Endothelial cell of umbilical vein (primary cell): ENCODE data around the gene PASK. TPM values are rescaled to one million over a fixed set of nuclear protein-coding genes. Genes with fewer than 3 reads are reported as not detected.

Source experiments
- BruUV-seq: library from RNA; stranded (reverse); fragments of 400-500 nt; replicated peaks from 2 replicates; lab custom pipeline; 2021; lab: Mats Ljungman, UMichigan
- CTCF ChIA-PET: fragments of 300-600, 350-600 bp; sonication (Branson Sonifier 250); formaldehyde crosslinking; loops from one replicate; lab custom pipeline; 2021; ENCODE audit warnings: antibody characterized with exemption, inconsistent platforms; lab: Charles Lee
- POLR2A ChIA-PET: fragments of 300-600, 350-600 bp; sonication (Branson Sonifier 250); formaldehyde crosslinking; loops from one replicate; lab custom pipeline; 2021; ENCODE audit warnings: antibody characterized with exemption, inconsistent platforms; lab: Charles Lee
- DNase-seq: peaks from one replicate; pipeline ENCODE4 v3.0.0-alpha.2; 2011; ENCODE audit warnings: low read depth, low spot score
- FAIRE-seq: peaks from 2 replicates; lab custom pipeline; 2011; peaks lifted over from hg19 to GRCh38; lab: Jason Lieb, UNC
- H2AFZ ChIP-seq: 2 replicates; pipeline ENCODE4 v1.6.0; 2012; ENCODE audit warnings: low read depth, low read length, control low read depth, inconsistent platforms
- H3K27ac ChIP-seq: 2 replicates; pipeline ENCODE4 v1.5.1; 2011; ENCODE audit warnings: low read depth, mild to moderate bottlenecking, control low read depth, low read length, moderate library complexity; ENCODE audit not compliant: insufficient read depth
- H3K27me3 ChIP-seq, 2 experiments: 2 replicates each; pipeline versions ENCODE4 v1.6.0 to v1.6.1; 2011; ENCODE audit warnings: low read length in 2 of 2, mixed read lengths in 1 of 2; ENCODE audit not compliant: control insufficient read depth in 2 of 2, insufficient read depth in 2 of 2
- H3K36me3 ChIP-seq, 2 experiments: 2 replicates in 1 of 2; 3 replicates in 1 of 2; pipeline ENCODE4 v1.5.1; 2011; ENCODE audit warnings: low read length in 2 of 2, mild to moderate bottlenecking in 1 of 2, moderate library complexity in 1 of 2; ENCODE audit not compliant: control insufficient read depth in 2 of 2, insufficient read depth in 2 of 2; ENCODE audit errors: extremely low read depth in 1 of 2
- H3K4me1 ChIP-seq: 3 replicates; pipeline ENCODE4 v1.5.1; 2011; ENCODE audit warnings: mild to moderate bottlenecking, low read length; ENCODE audit not compliant: control insufficient read depth, insufficient read depth; ENCODE audit errors: extremely low read depth
- H3K4me2 ChIP-seq: 2 replicates; pipeline ENCODE4 v1.6.1; 2011; ENCODE audit warnings: low read length, control low read depth, mixed read lengths; ENCODE audit not compliant: insufficient read depth
- H3K4me3 ChIP-seq, 3 experiments: fragments of 200-600 bp in 1 of 3; sonication (generic), shearing (Covaris generic) in 1 of 3; replicated peaks in 1 of 3; 2 replicates each; pipeline ENCODE4 v1.5.1; 2011 to 2016; ENCODE audit warnings: control low read depth in 3 of 3, low read length in 3 of 3, mild to moderate bottlenecking in 2 of 3, inconsistent platforms in 1 of 3, low read depth in 1 of 3, moderate library complexity in 1 of 3; ENCODE audit not compliant: insufficient read depth in 1 of 3
- H3K79me2 ChIP-seq: 2 replicates; pipeline ENCODE4 v1.6.0; 2012; ENCODE audit warnings: low read length, inconsistent platforms; ENCODE audit not compliant: control insufficient read depth, insufficient read depth
- H3K9ac ChIP-seq: replicated peaks from 2 replicates; pipeline ENCODE3; 2011; ENCODE audit warnings: low read length, control low read depth; ENCODE audit not compliant: insufficient read depth; ENCODE audit errors: extremely low read depth
- H3K9me1 ChIP-seq: replicated peaks from 3 replicates; pipeline ENCODE4 v1.6.0; 2011; ENCODE audit warnings: mild to moderate bottlenecking, low read length; ENCODE audit not compliant: control insufficient read depth, insufficient read depth; ENCODE audit errors: extremely low read depth
- H3K9me3 ChIP-seq: replicated peaks from 2 replicates; pipeline ENCODE4 v1.5.1; 2012; ENCODE audit warnings: low read length, inconsistent platforms; ENCODE audit not compliant: control insufficient read depth, insufficient read depth
- H4K20me1 ChIP-seq: replicated peaks from 2 replicates; pipeline ENCODE3; 2011; ENCODE audit warnings: mild to moderate bottlenecking, low read length; ENCODE audit not compliant: control insufficient read depth, insufficient read depth; ENCODE audit errors: extremely low read depth
- CTCF ChIP-seq, 2 donors: IDR thresholded peaks; 1 replicate in 1 of 2; 2 replicates in 1 of 2; pipeline ENCODE4 v1.5.1; 2011; ENCODE audit warnings: low read length in 2 of 2, mild to moderate bottlenecking in 2 of 2, moderate library complexity in 2 of 2, control low read depth in 1 of 2, inconsistent platforms in 1 of 2, low read depth in 1 of 2; ENCODE audit not compliant: insufficient read depth in 1 of 2; ENCODE audit errors: extremely low read depth in 1 of 2
- EZH2 ChIP-seq: IDR thresholded peaks from 2 replicates; pipeline ENCODE4 v1.6.1; 2012; ENCODE audit warnings: borderline replicate concordance, low read depth, mild to moderate bottlenecking, moderate library complexity, low read length, inconsistent platforms; ENCODE audit not compliant: severe bottlenecking
- FOS ChIP-seq: IDR thresholded peaks from 2 replicates; pipeline ENCODE4 v1.6.1; 2011; ENCODE audit warnings: mild to moderate bottlenecking, low read length, moderate library complexity, borderline replicate concordance; ENCODE audit not compliant: insufficient read depth
- GATA2 ChIP-seq: IDR thresholded peaks from 2 replicates; pipeline ENCODE4 v1.7.0; 2011; ENCODE audit warnings: low read depth, mild to moderate bottlenecking, moderate library complexity, mixed read lengths, low read length; ENCODE audit not compliant: insufficient read length, insufficient read depth
- JUN ChIP-seq: IDR thresholded peaks from 2 replicates; pipeline ENCODE4 v1.6.1; 2011; ENCODE audit warnings: borderline replicate concordance, low read depth; ENCODE audit not compliant: insufficient read length, insufficient read depth
- MYC ChIP-seq: IDR thresholded peaks from one replicate; pipeline ENCODE4 v1.6.1; 2011; ENCODE audit warnings: mild to moderate bottlenecking, low read depth, low read length
- POLR2A ChIP-seq: IDR thresholded peaks from 2 replicates; pipeline ENCODE4 v1.6.1; 2012; ENCODE audit warnings: low read depth, mild to moderate bottlenecking, control low read depth, low read length
- dilution Hi-C: fragments of 300-500 bp; cut with MboI; formaldehyde crosslinking; loops from one replicate; pipeline ENCODE4 v1.15.0; 2019; ENCODE audit warnings: low sequenced_read_pairs; ENCODE audit not compliant: extremely low pct_ligation_motif_present
- intact Hi-C: fragments of 100-400 bp; cut with micrococcal nuclease; formaldehyde crosslinking; loops from one replicate; pipeline ENCODE4 v1.10.0; 2022
- polyA plus RNA-seq, 4 experiments: library from polyadenylated mRNA; depleted of rRNA in 3 of 4; stranded (reverse) in 3 of 4; unstranded in 1 of 4; fragments of >200 nt; gene quantifications; 2 replicates each; pipeline versions ENCODE4 v1.2.1 to v1.2.3, GENCODE V29; 2011 to 2012; ENCODE audit warnings: missing spikeins in 1 of 4
- total RNA-seq: library from RNA; stranded (reverse); gene quantifications from 2 replicates; pipeline ENCODE4 v1.2.3, GENCODE V29; 2021

The PASK gene
- total and polyA plus RNA-seq, 2 donors (not counting 3 experiments of a cell fraction or from before 2014, with no cell fraction given): 5.7 to 17.3 TPM

GRCh38 chr2:241063587-241063986 lies 85.7 kb downstream of the PASK start:
- intact Hi-C loops: no loop called here
- dilution Hi-C loops: no loop called here
- CTCF ChIA-PET: interaction anchor here (1.1 to 1.6 kb wide), 2 partner anchors 10 to 149 kb away, joined by 3 to 6 read pairs; no protein-coding TSS in a partner anchor

GRCh38 chr2:241063093-241063551 lies 86.2 kb downstream of the PASK start:
- dilution Hi-C loops (no loop called here), intact Hi-C loops (no loop called here)
- CTCF ChIA-PET: interaction anchor here (1.1 to 1.6 kb wide), 3 partner anchors 10 to 149 kb away, joined by 3 to 6 read pairs (median 3); no protein-coding TSS in a partner anchor
- POLR2A ChIA-PET: no interaction called here
- no peaks in the 10 kb centered on the region for H3K36me3 ChIP-seq
- no peak for FAIRE-seq
- H3K27me3 ChIP-seq: no peaks in the 10 kb centered on the region
- H3K4me2 ChIP-seq: no peak overlapping the region
- no peaks in the 10 kb centered on the region for H3K9me3 ChIP-seq
- H3K4me1 ChIP-seq: no peaks in the 10 kb centered on the region
- H3K9me1 ChIP-seq: no peaks in the 10 kb centered on the region
- DNase-seq: no peak
- no peaks in the 10 kb centered on the region for H3K79me2 ChIP-seq
- no peaks in the 10 kb centered on the region for H4K20me1 ChIP-seq
- no peak overlapping the region for H2AFZ ChIP-seq
- H3K9ac ChIP-seq: no peak overlapping the region
- no peak overlapping the region for H3K4me3 ChIP-seq
- BruUV-seq: no TSS peak
- H3K27ac ChIP-seq: no peak overlapping the region
- TF ChIP-seq GATA2 (no peak), EZH2 (no peak), CTCF (IDR thresholded peaks at IDR 0.05; ENCODE audit: extremely low read depth in 1 of 2, insufficient read depth in 1 of 2, low read depth in 1 of 2, low read length in 2 of 2) (no peak), MYC (no peak), FOS (no peak), JUN (no peak)

More at GRCh38 chr2:241063587-241063986, 85.7 kb downstream of the PASK start:
- Histone ChIP-seq H4K20me1 (no peaks in the 10 kb centered on the region), H3K9ac (no peak overlapping the region), H3K4me2 (no peak overlapping the region), H2AFZ (no peak overlapping the region), H3K27ac (no peak overlapping the region), H3K4me1 (no peaks in the 10 kb centered on the region), H3K79me2 (no peaks in the 10 kb centered on the region), H3K9me3 (no peaks in the 10 kb centered on the region), H3K9me1 (no peaks in the 10 kb centered on the region), H3K36me3 (no peaks in the 10 kb centered on the region), H3K4me3 (no peak overlapping the region), H3K27me3 (no peaks in the 10 kb centered on the region)
- no peak for FAIRE-seq
- DNase-seq: no peak
- TF ChIP-seq POLR2A (no peak), JUN (no peak), FOS (no peak)
- BruUV-seq: no TSS peak
- POLR2A ChIA-PET: no interaction called here
